Measurements from ENCODE around the gene SLC16A9.

The SLC16A9 gene

DNA sequence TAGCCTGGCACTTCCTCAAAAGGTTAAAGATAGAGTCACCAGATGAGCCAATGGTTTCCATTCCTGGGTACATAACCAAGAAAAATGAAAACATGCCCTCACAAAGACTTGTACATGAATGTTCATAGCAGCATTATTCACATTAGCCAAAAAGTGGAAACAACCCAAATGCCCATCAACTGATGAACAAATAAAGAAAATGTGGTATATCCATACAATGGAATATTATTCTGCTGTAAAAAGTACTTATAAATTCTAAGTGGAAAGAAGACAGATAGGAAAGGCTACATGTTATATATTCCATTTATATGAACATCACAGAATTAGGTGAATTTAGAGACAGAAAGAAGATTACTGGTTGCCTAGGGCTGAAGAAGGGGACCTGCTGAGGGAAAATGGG is 10.7 kb upstream of the SLC16A9 start:
- no peak overlapping the region for H3K27ac ChIP-seq
- DNase-seq (ENCODE audit: low read depth, low spot score) = no peak

DNA sequence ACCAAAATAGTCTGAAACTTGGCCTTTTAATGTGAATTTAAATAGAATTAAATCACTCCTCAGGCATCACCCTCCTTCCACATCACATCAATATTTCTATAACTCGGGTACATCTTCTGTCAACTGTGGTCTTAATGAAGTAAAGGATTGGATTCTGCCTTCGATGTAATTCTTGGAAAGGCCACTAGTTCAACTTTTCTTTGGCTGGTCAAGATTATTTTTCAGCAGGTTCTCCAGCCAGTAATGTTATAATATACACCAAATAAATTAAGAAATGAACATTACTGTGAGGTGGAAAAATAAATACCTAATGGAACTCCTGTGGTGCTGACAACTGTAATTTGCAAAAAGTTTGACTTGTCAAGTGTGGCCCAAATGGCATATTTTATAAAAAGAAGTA is 9.7 kb upstream of the SLC16A9 start:
- no peak for DNase-seq (ENCODE audit: low read depth, low spot score)
- H3K27ac ChIP-seq = no peak overlapping the region

DNA sequence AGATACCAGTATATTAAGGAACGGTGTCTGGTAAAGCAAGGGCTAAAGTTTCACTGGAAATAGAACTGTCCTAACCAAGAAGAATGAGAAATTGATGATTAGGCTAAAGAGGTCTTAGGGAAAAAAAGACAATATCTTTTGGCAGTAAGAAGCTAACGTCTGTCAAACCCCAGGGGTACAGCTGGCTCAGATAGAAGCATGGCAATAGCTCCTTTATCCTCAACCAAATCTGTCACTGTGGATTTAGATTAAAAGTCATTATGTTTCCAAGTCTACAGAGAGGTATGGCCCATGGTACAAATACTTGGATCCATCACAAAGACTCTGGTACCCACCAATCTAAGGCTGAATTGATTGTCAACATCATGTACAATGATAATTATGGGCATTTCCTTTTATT is 8.6 kb upstream of the SLC16A9 start:
- no peak overlapping the region for H3K27ac ChIP-seq
- no peak for DNase-seq (ENCODE audit: low read depth, low spot score)

DNA sequence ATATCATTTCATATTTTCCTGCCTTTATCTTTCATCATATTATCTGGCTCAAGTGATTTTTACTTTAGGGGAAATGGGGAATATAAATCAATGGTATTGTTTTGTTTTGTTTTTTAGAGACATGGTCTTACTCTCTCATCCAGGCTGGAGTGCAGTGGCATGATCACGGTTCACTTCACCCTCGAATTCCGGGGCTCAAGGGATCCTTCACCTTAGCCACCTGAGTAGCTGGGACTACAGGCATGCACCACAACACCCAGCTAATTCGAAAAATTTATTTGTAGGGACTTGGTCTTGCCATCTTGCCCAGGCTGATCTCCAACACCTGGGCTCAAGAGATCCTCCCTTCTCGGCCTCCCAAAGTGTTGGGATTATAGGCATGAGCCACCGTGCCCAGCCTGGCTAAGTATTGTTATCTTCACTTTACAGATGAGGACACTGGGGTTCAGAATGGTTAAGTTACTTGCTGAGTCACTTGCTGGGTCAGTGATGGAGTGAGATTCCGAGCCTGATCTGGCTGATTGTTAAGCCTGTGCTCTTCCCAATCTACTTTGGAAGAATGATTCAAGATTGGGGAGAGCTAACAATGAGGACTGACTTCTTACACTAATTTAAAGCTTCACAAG is 3.7 kb upstream of the SLC16A9 start:
- H3K27ac ChIP-seq = no peak overlapping the region
- DNase-seq (ENCODE audit: low read depth, low spot score) = no peak

DNA sequence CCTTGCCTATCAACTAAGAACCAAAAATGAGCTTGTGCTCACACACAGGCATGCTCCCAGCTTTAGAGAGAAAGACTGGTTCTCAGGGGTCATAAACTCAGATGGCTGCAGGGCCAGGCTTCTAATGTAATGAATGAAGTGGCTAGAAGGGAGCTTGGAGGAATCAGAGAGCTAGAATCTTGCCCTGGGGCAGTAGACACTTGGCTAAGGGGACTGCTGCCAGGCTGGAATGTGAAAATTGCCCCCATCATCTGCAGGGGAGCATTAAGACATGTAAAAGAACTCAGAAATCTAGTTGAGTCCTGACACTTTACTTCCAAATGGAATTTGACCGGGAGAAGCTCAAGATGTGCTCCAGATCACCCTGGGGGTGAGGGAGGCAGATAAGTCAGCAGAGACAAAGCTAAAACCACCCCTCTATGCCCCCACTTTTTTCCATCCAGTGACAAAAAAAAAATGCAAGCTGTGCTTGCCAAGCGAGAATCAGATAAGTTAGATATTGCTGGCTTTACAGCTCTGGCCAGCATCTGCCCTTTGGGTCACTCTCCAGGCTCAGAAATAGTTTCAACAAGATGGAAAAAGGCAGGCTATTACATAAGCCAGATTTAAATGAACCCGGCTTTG is 2.3 kb upstream of the SLC16A9 start:
- H3K27ac ChIP-seq = no peak overlapping the region
- no peak for DNase-seq (ENCODE audit: low read depth, low spot score)

DNA sequence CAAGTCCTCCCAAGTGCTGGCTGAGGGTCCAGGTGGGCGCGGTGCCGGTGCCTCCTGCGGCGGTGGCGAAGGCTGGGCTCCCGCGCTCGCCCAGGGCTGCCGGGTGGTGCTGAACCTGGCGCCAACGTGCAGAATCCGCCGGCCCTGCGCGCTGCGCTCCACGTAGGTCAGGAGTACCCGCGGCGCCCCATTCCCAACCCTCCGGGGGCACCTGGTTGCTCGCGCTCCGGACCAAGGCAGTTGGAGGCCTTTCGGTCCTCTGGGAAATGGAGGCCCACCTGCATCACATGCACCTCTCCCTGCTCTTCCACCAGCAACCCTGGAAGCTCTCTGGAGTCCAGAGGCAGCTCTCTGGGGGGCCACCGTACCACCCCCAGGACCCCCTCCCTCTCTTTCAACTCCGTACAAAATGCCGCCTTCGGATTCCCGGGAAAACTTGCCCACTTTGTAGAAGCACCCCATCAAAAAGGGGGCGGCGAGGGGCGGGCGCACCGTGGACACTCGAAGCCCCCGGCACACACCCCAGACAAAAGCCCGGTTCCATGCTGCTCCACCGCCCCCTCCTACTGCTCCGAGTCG is 745 bp downstream of the SLC16A9 start:
- no peak overlapping the region for H3K27ac ChIP-seq
- no peak for DNase-seq (ENCODE audit: low read depth, low spot score)

DNA sequence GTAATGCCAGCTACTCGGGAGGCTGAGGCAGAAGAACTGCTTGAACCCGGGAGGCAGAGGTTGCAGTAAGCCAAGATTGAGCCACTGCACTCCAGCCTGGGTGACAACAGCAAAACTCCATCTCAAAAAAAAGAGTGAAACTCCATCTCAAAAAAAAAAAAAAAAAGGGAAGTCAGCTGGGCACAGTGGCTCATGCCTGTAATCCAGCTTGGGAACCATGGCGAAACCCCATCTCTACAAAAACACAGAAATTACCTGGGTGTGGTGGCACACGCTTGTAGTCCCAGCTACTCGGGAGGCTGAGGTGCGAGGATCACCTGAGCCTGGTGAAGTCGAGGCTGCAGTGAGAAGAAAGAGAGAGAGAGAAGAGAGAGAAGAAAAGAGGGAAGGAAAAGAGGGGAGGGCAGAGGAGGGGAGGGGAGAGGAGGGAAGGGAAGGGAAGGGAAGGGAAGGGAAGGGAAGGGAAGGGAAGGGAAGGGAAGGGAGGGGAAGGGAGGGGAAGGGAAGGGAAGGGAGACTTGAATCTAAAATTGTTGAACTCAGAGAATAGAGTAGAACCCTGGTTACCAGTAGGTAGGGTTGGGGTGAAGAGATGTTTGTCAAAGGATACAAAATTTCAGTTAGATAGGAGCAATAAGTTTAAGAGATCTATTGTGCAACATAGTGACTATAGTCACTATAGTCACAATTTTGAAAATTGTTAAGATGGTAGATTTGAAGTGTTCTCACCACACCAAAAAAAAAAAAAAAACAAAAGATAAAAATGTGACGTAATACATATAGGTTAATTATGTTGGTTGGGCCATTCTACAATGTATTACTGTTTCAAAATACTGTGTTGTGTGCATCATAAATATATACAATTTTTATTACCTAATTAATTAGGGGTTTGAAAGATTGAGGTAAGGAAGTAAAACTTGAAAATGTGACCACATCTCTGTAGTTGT is 2.5 kb downstream of the SLC16A9 start:
- H3K27ac ChIP-seq = no peak overlapping the region
- DNase-seq (ENCODE audit: low read depth, low spot score) = no peak

DNA sequence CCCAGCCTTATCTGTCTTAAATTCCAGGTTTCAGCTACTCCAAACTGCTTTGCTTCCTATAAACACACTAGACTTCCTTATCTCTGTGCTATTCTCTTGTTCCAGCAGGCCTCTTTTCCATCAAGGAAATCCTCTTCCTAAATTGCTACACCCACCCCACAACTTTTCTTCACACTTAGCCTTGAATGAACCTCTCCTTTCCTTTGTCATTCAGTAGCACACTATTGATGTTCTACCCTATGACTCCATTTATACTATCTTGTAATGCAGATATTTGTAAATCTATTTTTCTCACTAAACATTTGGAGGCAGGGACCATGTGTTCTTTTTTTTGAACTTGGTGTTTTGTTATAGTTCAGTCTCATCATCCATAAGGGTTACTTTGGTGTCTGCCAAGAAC is 3.7 kb downstream of the SLC16A9 start:
- no peak for DNase-seq (ENCODE audit: low read depth, low spot score)
- H3K27ac ChIP-seq = no peak overlapping the region

DNA sequence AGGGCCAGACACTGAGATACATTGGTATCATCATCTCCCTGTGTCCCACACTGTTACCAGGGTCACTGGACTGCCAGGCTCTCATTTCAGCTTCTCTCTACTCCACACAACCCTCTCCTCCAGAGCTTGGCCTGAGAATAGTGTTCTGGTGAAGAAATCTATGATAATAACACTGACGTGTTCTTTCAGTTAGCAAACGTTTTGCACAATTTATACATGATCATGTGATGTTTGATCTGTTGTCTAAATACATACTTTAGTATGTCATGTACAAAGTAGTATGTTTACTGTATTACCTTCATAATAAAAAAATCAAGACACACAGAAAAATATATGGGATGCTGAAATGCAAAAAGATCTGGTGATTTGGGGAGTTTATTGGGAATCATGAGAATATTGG is 5.0 kb downstream of the SLC16A9 start:
- no peak for DNase-seq (ENCODE audit: low read depth, low spot score)
- H3K27ac ChIP-seq = no peak overlapping the region

DNA sequence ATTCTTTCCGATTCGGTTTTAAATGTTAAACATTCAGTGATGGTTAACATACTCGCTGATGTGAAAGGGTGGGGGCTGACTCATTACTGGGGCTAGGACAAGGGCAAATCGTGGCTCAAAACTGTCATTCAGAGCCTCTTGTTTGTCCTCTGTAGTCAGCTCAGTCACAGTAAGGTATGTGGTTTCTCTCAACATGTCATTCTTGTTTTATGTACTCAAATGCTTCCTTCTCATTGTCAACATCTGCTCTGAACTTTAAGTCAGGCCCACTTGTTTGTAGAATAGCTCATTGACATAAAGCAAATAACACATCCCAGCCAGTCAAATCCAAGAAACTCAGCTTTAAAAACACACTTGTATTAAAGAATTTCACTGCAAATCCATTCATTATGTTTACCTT is 7.3 kb downstream of the SLC16A9 start:
- peak; percentile 33 for DNase-seq (ENCODE audit: low read depth, low spot score)
- no peak overlapping the region for H3K27ac ChIP-seq

DNA sequence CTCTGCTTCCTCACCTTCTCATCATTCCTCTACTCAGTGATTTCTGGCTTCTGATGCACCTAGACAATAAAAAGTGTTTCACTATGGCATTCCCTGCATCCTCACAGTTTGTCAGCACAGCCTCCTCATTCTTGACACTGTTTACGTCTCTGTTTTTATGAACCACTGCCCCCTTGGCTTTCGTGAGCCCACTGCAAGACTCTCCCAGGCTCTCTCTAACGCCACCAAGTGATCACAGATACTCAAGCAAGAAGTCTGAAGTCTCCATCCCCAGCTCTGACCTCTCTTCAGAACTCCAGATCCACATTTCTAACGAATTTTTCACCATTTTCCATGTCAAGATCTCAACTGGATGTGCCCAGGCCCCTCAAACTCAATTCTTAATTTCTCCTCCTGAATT is 8.9 kb downstream of the SLC16A9 start:
- no peak for DNase-seq (ENCODE audit: low read depth, low spot score)
- no peak overlapping the region for H3K27ac ChIP-seq

DNA sequence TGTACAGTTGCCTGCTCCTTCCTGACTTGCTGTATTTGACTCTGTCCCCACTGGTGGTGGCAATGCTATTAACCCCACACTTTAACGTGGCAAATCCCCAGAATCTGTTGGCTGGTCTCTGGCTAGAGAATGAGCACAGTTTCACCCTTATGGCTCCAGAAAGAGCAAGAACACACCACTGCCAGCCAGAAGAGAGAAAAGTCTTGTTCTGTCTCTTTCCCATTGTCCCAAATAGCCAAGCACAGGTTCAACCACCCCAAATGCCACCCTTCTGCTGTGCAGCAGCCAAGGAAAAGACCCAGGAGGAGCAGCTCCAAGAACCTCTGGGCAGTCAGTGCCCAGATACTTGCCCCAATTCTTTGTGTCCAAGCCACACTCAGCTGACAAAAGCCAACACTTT is 11.3 kb downstream of the SLC16A9 start:
- no peak for DNase-seq (ENCODE audit: low read depth, low spot score)
- H3K27ac ChIP-seq = no peak overlapping the region

DNA sequence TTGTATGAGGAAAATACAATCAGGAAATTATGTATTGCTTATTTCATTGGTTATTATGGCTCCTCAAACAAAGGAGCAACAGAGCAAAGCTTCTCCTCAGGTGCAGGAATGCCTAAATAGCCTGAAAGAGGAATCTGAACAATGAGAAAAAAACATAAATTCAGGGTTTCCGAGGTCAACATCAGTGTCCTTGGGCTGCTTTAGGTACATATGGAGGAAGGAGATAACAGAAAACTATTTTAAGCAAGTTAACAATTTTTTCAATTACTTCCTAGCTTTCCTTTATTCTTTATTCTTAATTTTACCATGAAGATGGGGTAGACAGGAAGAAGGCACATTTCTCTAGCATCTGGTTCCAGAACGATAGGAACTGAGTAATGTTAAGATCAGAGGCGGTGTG is 14.0 kb downstream of the SLC16A9 start:
- no peak overlapping the region for H3K27ac ChIP-seq
- no peak for DNase-seq (ENCODE audit: low read depth, low spot score)

DNA sequence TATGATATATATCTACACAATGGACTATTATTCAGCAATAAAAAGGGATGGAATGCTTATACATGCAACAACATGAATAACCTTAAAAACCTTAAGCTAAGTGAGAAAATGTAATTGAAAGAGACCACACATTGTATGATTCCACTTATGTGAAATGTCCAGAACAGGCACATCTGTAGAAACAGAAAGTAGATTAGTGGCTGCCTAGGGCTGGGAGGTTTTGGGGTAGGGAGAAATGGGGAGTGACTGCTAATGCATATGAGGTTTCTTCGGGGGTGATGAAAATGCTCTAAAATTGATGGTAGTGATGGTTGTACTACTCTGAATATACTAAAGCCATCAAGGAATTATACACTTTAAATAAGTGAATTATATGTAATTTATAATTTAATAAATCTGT is 14.7 kb downstream of the SLC16A9 start:
- no peak overlapping the region for H3K27ac ChIP-seq
- no peak for DNase-seq (ENCODE audit: low read depth, low spot score)

DNA sequence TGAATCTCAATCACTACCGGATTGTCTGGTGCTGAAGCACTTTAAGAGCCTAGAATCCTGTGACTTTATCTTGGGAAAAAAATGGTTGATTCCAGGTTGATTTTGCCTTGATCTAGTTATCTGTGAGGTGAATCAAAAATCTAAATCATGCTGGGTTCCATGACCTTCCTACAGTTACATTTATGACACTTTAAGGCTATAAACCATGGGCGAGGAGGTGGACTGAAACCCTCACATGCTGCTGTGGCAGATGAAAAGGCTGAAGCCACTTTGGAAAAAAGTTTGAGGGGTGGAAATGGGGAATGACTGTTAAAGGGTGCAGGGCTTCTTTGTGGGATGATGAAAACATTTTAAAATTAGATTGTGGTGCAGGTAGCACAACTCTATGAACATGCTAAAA is 17.5 kb downstream of the SLC16A9 start:
- H3K27ac ChIP-seq = no peak overlapping the region
- no peak for DNase-seq (ENCODE audit: low read depth, low spot score)

DNA sequence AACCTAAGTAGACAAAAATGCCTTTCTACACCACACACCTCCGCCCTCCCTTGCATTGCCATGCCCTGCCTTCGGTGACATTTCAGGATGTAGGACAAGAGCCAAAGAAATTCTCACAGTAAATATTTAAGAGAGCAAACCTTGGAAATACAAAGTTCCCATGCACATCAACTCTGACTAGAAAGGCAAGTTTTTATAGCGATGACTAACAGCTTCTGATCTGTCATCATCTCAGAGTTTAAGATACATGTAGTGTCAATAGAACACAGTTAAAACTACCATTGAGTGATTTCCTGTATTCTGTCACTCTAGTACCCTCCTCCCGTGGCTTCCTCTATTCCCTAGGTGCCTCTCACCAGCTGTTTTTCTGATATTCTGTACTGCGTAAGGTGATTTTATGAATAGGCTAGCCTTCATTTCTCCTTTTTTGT is 20.7 kb downstream of the SLC16A9 start:
- DNase-seq (ENCODE audit: low read depth, low spot score) = peak; percentile 54

DNA sequence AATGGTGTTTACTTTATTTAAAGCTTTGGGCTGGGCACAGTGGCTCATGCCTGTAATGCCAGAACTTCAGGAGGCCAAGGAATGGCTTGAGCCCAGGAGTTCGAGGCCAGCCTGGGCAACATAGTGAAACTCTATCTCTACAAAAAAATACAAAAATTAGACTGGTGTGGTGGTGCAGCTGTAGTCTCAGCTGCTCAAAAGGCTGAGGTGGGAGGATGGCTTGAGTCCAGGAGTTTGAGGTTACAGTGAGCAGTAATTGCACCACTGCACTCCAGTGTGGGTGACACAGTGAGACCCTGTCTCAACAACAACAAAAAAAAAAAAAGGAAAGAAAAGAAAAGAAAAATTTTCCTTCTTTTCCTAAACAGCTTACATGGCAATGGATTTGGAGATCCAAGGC is 22.0 kb downstream of the SLC16A9 start:
- DNase-seq (ENCODE audit: low read depth, low spot score) = no peak
- H3K27ac ChIP-seq = no peak overlapping the region

More for the DNA sequence above, 20.7 kb downstream of the SLC16A9 start:
- H3K27ac ChIP-seq = peak overlapping the region; percentile 36

DNA sequence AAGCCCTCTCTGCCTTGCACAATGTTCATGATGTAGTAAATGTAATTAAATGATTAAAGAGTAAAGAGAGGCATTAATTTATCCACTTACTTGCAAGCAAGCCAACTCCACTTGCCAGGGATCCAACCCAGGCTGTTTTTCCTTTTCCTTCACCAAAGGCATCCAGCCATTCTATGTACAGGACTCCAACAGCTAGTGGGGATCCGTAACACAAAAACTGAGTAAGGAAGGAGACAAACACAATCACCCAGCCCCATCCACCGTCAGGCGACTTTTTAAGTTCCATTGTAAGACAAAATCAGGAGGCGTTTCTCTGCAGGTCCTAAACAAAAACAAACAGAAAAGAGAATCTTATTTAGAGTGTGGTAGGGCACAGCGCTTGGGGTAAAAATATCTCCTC is 25.6 kb downstream of the SLC16A9 start:
- peak overlapping the region; percentile 60 for H3K27ac ChIP-seq
- no peak for DNase-seq (ENCODE audit: low read depth, low spot score)

DNA sequence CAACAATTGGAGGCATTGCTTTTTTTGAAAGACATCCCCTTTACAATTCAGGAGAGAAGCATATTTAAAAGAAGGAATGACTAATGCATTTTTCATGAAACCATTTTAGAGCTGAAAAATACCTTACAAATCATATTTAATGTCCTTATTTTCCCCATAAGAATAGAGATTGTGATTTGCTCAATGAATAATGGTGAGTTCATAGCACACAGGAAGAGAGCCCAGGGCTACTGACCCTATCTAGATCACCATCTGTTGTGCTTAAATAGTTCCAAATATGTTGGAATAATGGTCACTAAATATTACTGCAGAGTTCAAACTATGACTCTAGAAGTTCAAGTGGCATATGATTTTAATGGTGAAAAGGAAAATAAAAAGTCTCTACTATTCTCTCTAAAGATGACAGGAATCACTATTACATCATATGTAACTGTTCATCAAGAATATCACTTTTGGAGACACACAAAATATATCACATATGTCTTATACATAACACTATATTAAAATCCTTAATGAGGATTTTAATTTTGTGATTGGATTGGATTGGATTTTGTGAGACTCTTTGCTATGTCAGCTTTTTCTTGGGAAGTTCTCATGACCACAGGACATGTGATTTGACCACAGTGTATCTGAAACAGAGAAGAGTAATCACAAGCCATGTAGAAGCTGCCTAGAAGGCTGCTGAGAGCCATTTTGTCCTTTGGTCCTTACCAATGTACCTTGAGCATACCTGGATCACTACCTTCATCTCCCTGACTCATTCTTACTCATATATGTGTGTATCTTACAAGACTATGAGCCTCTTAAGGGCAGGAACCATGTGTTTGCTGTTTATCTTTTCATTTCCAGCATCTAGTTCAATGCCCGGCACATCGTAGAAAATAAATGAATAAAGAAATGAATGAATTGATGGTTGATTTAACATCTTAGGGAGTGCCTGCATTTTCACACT is 26.4 kb downstream of the SLC16A9 start:
- DNase-seq (ENCODE audit: low read depth, low spot score) = no peak
- peak overlapping the region; percentile 60 for H3K27ac ChIP-seq

DNA sequence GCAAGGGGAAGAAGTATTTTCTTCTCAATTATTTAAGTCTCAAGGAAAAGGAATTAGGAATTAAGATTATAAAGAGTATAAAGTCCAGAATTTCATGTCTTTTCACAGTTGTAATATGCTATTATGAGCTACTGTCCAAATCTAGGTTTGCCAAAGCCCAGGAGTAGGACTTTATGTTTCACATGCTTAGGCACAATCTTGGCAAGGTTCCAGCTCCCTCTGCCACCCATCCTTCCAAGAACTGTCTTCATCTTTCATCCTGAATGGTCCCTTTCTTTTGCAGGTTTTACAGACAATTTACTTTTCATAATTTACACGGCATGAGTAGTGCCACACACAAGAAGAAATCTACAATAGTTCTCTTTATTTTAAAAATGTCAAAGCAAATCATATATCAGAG is 29.5 kb downstream of the SLC16A9 start:
- DNase-seq (ENCODE audit: low read depth, low spot score) = no peak
- peak overlapping the region; percentile 89 for H3K27ac ChIP-seq

All from epithelial cell of prostate (primary cell).